Measurements from ENCODE around the gene PDE11A. TPM values are rescaled to one million over a fixed set of nuclear protein-coding genes. Genes with fewer than 3 reads are reported as not detected.

Gene PDE11A
- total RNA-seq, 2 experiments from 2014 or later = not detected

DNA sequence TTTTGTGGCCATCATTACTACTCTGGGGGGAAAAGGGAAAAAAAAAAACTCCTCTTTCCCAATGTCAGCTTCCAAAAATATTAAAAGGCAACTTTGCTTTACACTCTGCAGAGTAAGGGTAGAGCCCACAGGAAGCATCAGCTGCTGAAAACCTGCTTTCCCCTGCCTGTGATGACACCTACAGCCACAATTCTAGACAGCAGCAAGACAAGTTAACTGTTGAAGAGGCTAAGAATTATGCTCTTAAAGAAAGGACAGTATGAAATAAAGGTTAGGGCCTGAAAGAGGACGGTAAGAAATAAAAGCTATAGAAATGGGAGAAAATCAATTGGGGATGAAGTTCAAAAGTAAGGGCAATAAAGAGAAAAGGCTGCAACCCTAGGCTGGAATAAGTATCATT lies 3.0 kb downstream of the PDE11A start:
- ChIA-PET POLR2A (interaction anchor here (0.6 kb wide), 1 partner anchor 100 kb away, joined by 5 read pairs; no protein-coding TSS in a partner anchor), CTCF (no interaction called here)
- Mint-ChIP-seq H3K36me3 (ENCODE audit: low read depth) (no peaks in the 10 kb centered on the region), H3K4me3 (no peak overlapping the region), H3K9me3 (no peaks in the 10 kb centered on the region), H3K4me1 (ENCODE audit: low read depth) (no peaks in the 10 kb centered on the region), H3K27ac (no peak overlapping the region), H3K27me3 (peaks cover 44% of the 10 kb centered on the region)
- DNase-seq (no peak), ATAC-seq (no peak)
- TF ChIP-seq, protein P1, sequence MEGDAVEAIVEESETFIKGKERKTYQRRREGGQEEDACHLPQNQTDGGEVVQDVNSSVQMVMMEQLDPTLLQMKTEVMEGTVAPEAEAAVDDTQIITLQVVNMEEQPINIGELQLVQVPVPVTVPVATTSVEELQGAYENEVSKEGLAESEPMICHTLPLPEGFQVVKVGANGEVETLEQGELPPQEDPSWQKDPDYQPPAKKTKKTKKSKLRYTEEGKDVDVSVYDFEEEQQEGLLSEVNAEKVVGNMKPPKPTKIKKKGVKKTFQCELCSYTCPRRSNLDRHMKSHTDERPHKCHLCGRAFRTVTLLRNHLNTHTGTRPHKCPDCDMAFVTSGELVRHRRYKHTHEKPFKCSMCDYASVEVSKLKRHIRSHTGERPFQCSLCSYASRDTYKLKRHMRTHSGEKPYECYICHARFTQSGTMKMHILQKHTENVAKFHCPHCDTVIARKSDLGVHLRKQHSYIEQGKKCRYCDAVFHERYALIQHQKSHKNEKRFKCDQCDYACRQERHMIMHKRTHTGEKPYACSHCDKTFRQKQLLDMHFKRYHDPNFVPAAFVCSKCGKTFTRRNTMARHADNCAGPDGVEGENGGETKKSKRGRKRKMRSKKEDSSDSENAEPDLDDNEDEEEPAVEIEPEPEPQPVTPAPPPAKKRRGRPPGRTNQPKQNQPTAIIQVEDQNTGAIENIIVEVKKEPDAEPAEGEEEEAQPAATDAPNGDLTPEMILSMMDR (IDR thresholded peaks at IDR 0.05) = no peak
- intact Hi-C loops (cut with micrococcal nuclease) = no loop called here

DNA sequence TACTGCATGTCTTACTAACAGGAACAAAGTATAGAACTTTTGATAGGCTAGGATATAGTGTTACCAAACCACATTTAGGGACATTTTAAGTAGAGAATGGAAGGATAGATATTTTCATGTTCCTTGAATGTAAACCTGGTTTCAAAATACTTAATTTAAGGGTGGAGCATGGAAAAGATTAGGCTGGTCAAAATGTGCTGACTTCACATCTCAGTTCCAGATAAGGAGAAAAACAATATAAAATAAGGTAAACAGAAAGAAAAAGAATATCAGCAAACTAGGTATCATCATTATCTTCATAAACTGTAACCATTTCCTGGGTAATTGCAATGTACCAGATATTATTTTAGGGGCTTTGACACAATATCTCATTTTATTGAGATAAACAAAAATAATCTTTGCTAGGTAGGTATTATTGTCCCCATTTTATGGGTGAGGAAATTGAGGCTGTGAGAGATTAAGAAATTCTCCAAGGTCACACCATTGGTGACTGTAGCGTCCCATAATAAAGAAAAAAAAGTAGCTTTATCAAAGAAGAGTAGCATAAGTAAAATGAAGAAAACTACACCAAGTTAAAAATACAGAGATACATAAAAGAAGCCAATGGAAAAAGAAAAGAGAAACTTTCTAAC lies 3.6 kb downstream of the PDE11A start:
- Mint-ChIP-seq H3K4me1 (ENCODE audit: low read depth) (no peaks in the 10 kb centered on the region), H3K4me3 (no peak overlapping the region), H3K9me3 (no peaks in the 10 kb centered on the region), H3K27ac (no peak overlapping the region), H3K27me3 (peaks cover 40% of the 10 kb centered on the region), H3K36me3 (ENCODE audit: low read depth) (no peaks in the 10 kb centered on the region)
- POLR2A ChIA-PET = interaction anchor here (0.6 kb wide), 1 partner anchor 99 kb away, joined by 5 read pairs; no protein-coding TSS in a partner anchor
- CTCF ChIA-PET = no interaction called here
- TF ChIP-seq, protein P1 (IDR thresholded peaks at IDR 0.05) = no peak
- intact Hi-C loops (cut with micrococcal nuclease) = no loop called here
- DNase-seq (no peak), ATAC-seq (no peak)

DNA sequence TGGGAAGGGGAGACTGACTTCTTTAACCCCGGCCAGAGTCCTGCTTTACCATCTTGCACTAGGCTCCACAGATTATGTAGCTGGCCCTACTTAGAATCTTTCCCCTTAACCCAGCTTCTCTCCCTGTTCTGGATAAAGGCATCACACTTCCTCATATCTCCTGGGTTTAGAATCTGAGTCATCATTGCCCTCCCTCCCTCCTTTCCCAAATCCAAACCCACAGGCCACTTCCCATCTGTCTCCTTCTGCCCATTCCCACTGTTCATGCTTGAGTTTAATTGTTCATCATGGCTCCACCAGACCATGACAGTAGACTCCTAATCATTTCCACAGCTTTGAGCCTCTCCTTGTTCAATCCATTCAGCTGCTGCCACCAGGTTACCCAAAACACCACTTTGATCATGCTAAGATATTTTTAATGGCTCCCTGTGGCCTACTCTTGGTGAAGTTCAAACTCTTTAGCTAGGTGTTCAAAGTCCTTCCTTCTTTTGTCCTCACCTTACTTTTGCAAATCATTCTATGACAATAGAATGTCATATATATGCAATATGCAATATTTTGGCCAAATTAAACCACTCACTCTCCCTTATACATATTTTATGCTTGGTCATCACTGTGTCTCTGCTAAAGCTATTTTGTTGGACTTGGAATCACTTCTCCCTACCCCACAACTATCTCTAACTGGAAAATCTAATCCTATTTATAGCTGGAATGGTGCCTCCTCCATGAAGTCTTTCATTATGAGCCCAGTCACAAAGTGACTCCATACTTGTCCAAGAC lies 5.5 kb downstream of the PDE11A start:
- DNase-seq (no peak), ATAC-seq (no peak)
- TF ChIP-seq, protein P1 (IDR thresholded peaks at IDR 0.05) = no peak
- Mint-ChIP-seq H3K36me3 (ENCODE audit: low read depth) (no peaks in the 10 kb centered on the region), H3K9me3 (no peaks in the 10 kb centered on the region), H3K4me3 (no peak overlapping the region), H3K27ac (no peak overlapping the region), H3K27me3 (peaks cover 22% of the 10 kb centered on the region), H3K4me1 (ENCODE audit: low read depth) (no peaks in the 10 kb centered on the region)
- ChIA-PET CTCF (no interaction called here), POLR2A (no interaction called here)
- intact Hi-C loops (cut with micrococcal nuclease) = no loop called here

DNA sequence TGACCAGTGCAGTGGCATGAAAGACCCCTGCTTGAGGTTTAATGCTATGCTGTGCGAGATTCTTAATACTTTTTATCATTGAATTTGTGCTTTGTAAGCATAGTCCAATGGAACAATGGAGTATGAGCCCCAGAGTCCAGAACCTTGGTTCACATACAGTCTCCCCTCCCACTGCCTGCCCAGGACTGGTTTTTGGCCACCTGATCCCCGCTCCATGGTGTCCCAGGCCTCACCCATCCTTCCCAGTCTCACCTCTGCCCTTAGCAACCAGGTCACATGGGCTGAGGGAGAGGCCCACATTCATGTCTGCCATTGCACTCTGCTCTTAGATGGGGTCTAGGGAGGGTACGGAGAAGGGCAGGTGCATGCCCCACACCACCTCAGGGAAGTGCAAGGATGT lies 6.3 kb downstream of the PDE11A start:
- intact Hi-C loops (cut with micrococcal nuclease) = no loop called here
- no peak for DNase-seq

More for the DNA sequence above, 6.3 kb downstream of the PDE11A start:
- TF ChIP-seq, protein P1 (IDR thresholded peaks at IDR 0.05) = no peak
- no peak for ATAC-seq
- no peaks in the 10 kb centered on the region for H3K9me3 Mint-ChIP-seq
- no peak overlapping the region for H3K4me3 Mint-ChIP-seq
- H3K36me3 Mint-ChIP-seq (ENCODE audit: low read depth) = no peaks in the 10 kb centered on the region
- CTCF ChIA-PET = no interaction called here
- peaks cover 17% of the 10 kb centered on the region for H3K27me3 Mint-ChIP-seq
- POLR2A ChIA-PET = no interaction called here
- no peaks in the 10 kb centered on the region for H3K4me1 Mint-ChIP-seq (ENCODE audit: low read depth)
- H3K27ac Mint-ChIP-seq = no peak overlapping the region
